Adipocyte (in vitro differentiated cells): ENCODE results near the gene FBXL14.
A peak's percentile ranks its signal among the peaks of the same experiment; 100 is the strongest.

Source experiments
- DNase-seq: peaks from one replicate; pipeline ENCODE4 v3.0.0-alpha.2; 2015; ENCODE audit warnings: low read depth
- H3K27me3 ChIP-seq: replicated peaks from 2 replicates; pipeline ENCODE4 v1.7.0; 2013; ENCODE audit warnings: mild to moderate bottlenecking, low read length, moderate library complexity; ENCODE audit not compliant: control insufficient read depth, insufficient read depth
- H3K36me3 ChIP-seq: 2 replicates; pipeline ENCODE4 v1.7.0; 2013; ENCODE audit warnings: low read length, mild to moderate bottlenecking, moderate library complexity; ENCODE audit not compliant: control insufficient read depth, insufficient read depth, severe bottlenecking
- H3K4me1 ChIP-seq: 2 replicates; pipeline ENCODE4 v1.7.0; 2013; ENCODE audit warnings: mild to moderate bottlenecking, low read length, moderate library complexity; ENCODE audit not compliant: control insufficient read depth, insufficient read depth
- H3K4me3 ChIP-seq: 2 replicates; pipeline ENCODE4 v1.7.0; 2013; ENCODE audit warnings: mild to moderate bottlenecking, low read length, moderate library complexity
- H3K9ac ChIP-seq: 2 replicates; pipeline ENCODE4 v1.7.0; 2013; ENCODE audit warnings: mild to moderate bottlenecking, low read length, moderate library complexity
- H3K9me3 ChIP-seq: 2 replicates; pipeline ENCODE4 v1.7.0; 2013; ENCODE audit warnings: mild to moderate bottlenecking, low read length, moderate library complexity; ENCODE audit not compliant: control insufficient read depth

FBXL14 gene

DNA sequence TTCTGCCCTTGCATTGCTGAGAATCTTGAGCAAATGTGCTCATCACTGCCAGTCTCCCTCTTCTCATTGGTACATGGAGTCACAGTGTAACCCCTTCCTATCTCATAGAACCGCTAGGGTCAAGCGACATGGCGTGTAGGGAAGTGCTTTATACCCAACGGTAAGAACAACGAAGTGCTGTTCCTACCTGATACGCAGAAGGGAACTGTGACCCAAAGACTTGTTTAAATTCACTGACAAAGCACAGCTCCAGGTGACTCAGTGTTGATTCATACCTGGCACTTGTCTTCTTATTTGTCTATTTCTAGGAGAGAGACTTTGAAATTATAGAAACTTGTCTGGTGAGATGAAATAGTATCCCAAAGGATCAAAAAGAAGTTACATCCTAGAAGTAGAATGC is 53.7 kb downstream of the FBXL14 start:
- Histone ChIP-seq H3K4me3 (no peak overlapping the region), H3K36me3 (no peaks in the 10 kb centered on the region), H3K4me1 (peaks cover 5% of the 10 kb centered on the region), H3K9me3 (peaks cover 4% of the 10 kb centered on the region), H3K9ac (no peak overlapping the region), H3K27me3 (no peaks in the 10 kb centered on the region)
- no peak for DNase-seq

- Histone ChIP-seq H3K9ac (no peak overlapping the region), H3K36me3 (no peaks in the 10 kb centered on the region), H3K4me3 (no peak overlapping the region), H3K9me3 (peaks cover 4% of the 10 kb centered on the region), H3K27me3 (no peaks in the 10 kb centered on the region), H3K4me1 (peaks cover under 1% of the 10 kb centered on the region)
- no peak for DNase-seq
These were observed 55.2 kb downstream of the FBXL14 start for GRCh38 chr12:1539135-1539534.

DNA sequence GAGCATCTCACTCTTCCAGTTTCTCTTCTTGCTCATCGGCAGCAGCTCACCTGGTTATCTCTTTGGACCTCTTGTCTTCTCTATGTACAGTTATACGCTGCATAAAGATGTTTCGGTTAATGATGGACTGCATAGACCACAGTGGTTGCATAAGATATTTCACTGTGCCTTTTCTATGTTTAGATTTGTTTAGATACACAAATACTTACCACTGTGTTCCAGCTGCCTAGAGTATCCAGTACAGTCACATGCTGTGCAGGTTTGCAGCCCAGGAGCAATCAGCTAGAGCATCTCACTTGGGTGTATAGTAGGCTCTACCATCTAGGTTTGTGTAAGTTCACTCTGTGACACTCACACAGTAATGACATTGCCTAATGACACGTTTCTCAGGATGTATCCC is 57.6 kb downstream of the FBXL14 start:
- Histone ChIP-seq H3K36me3 (no peaks in the 10 kb centered on the region), H3K4me1 (peaks cover 19% of the 10 kb centered on the region), H3K9me3 (no peaks in the 10 kb centered on the region), H3K27me3 (no peaks in the 10 kb centered on the region), H3K4me3 (no peak overlapping the region), H3K9ac (no peak overlapping the region)
- no peak for DNase-seq

DNA sequence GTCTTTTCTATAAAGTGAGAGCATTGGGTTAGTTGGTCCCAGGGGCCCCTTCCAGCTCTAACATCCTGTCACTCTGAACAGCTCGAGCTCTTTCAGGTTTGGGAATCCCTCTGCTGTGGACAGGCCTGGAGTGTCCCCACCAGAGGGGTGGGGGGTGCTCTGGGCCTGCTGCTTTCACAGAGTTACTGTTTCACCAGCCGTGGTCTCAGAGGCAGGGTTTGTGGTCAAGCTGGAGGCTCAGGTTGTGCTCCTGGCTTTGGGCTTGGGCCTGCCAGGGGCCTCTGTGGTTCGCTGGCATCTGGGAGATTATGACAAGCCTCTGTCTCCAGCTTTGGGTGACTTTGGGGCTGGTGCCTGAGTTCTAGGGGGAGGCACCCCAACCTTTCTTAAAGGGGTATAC is 59.6 kb downstream of the FBXL14 start:
- H3K27me3 ChIP-seq: no peaks in the 10 kb centered on the region
- peak; percentile 35 for DNase-seq
- H3K4me3 ChIP-seq: no peak overlapping the region

GRCh38 chr12:1533602-1534304 is 60.6 kb downstream of the FBXL14 start:
- no peak overlapping the region for H3K9ac ChIP-seq
- no peaks in the 10 kb centered on the region for H3K27me3 ChIP-seq
- peaks cover 19% of the 10 kb centered on the region for H3K4me1 ChIP-seq
- peak; percentile 39 for DNase-seq
- no peaks in the 10 kb centered on the region for H3K9me3 ChIP-seq
- H3K4me3 ChIP-seq: peak overlapping the region; percentile 66
- H3K36me3 ChIP-seq: no peaks in the 10 kb centered on the region

More for the DNA sequence above, 59.6 kb downstream of the FBXL14 start:
- Histone ChIP-seq H3K36me3 (no peaks in the 10 kb centered on the region), H3K9me3 (no peaks in the 10 kb centered on the region), H3K9ac (no peak overlapping the region), H3K4me1 (peaks cover 19% of the 10 kb centered on the region)

GRCh38 chr12:1533205-1533601 is 61.2 kb downstream of the FBXL14 start:
- H3K36me3 ChIP-seq: no peaks in the 10 kb centered on the region
- no peaks in the 10 kb centered on the region for H3K27me3 ChIP-seq
- peak overlapping the region; percentile 66 for H3K4me3 ChIP-seq
- H3K9ac ChIP-seq: no peak overlapping the region
- DNase-seq: peak; percentile 42
- no peaks in the 10 kb centered on the region for H3K9me3 ChIP-seq
- H3K4me1 ChIP-seq: peaks cover 19% of the 10 kb centered on the region

GRCh38 chr12:1532375-1533165 is 61.8 kb downstream of the FBXL14 start:
- Histone ChIP-seq H3K27me3 (no peaks in the 10 kb centered on the region), H3K36me3 (no peaks in the 10 kb centered on the region), H3K9ac (no peak overlapping the region), H3K4me1 (peaks cover 24% of the 10 kb centered on the region), H3K4me3 (peak overlapping the region; percentile 66), H3K9me3 (no peaks in the 10 kb centered on the region)
- DNase-seq: peak; percentile 43

DNA sequence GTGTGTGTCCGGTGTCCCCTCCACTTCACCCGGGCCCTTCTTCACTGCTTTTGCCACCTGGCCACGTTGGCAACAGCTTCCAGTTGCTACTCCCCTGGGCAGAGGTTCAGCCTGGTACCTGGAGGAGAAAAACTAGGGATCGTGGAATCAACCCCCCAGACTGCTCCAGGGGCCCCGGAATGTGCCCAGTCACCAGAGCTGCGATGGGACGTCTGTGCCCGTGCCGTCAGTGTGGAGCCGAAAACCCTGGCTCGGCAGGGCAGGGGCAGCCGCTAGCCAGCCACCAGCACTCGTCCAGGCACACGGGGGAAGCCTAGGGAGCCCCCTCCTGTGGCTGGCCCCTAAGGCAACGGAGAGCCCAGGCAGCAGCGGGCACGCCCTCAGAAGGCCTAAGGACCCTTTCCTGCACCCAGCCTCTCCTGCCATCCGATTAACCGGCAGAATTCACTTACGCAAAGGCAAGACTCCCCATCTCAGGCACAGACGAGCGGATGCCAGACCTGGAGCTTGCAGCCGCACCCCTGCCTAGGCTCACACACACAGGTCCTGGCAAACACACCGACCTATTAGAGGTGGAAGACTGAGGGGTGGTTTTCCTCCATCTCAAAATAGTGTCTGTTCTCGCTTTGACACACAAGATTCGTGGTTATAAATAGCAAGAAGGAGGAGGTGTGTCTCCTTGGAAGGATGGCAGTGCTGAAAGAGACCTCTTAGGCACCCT is 62.6 kb downstream of the FBXL14 start:
- peak; percentile 39 for DNase-seq
- no peaks in the 10 kb centered on the region for H3K36me3 ChIP-seq
- H3K4me3 ChIP-seq: peak overlapping the region; percentile 79
- no peaks in the 10 kb centered on the region for H3K9me3 ChIP-seq
- peak overlapping the region; percentile 77 for H3K9ac ChIP-seq
- no peaks in the 10 kb centered on the region for H3K27me3 ChIP-seq
- H3K4me1 ChIP-seq: peaks cover 28% of the 10 kb centered on the region

DNA sequence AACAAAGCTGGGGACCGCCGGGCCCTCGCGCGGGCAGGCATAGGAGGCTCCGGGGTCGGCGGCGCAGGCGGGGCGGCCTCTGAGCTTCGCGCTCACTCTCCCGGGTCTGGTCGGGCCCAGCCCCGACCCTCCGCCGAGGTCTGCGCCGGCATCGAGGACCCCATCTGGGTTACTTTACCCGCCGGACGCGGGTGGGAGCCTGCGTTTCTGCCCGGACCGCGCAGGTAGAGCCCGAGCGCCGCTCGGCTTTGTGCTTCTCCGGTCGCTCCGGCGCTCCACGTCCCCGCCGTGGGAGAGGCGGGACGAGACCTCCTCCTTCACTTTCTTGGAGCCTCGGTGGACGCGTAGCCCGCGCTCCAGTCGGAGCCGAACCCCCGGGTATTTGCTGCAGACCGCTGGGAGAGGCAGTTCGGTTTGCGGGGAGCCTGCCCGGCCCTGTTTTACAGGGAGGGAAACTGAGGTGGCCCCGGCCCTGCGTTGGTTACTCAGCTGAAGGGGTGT is 63.2 kb downstream of the FBXL14 start:
- peak overlapping the region; percentile 77 for H3K9ac ChIP-seq
- H3K4me1 ChIP-seq: peaks cover 28% of the 10 kb centered on the region
- H3K4me3 ChIP-seq: peak overlapping the region; percentile 79
- peak; percentile 65 for DNase-seq
- no peaks in the 10 kb centered on the region for H3K9me3 ChIP-seq
- no peaks in the 10 kb centered on the region for H3K27me3 ChIP-seq
- no peaks in the 10 kb centered on the region for H3K36me3 ChIP-seq

DNA sequence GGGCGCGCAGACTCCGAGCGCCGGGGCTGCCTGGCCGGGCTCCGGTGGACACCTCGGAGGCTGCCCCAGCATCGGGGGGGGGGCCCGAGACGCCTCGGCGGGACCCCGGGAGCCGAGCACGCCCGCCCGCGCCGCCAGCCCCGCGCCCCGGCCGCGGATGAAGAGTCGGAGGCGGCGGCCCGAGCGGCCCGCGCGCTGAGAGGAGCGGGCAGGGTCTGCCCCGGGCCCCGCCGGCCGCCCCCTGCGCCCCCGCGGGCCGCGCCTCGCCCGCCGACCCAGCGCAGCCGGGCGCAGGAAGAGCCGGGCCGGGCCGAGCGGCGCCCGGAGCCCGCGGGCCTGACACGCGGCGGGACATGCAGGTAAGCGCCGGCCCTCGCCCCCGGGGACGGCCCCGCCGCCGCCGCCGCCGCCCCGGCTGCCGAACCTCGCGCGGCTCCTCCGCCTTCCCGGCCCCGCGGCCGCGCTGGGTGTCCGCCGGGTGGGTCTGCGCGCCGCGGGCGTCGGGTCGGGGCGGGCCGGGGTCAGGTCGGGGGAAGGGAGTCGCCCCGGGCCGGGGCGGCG is 63.7 kb downstream of the FBXL14 start:
- Histone ChIP-seq H3K27me3 (no peaks in the 10 kb centered on the region), H3K4me3 (peak overlapping the region; percentile 79), H3K4me1 (peaks cover 28% of the 10 kb centered on the region), H3K9ac (peak overlapping the region; percentile 77), H3K36me3 (no peaks in the 10 kb centered on the region), H3K9me3 (no peaks in the 10 kb centered on the region)
- DNase-seq: peak; percentile 49
